Fibroblast of lung (primary cell): ENCODE measurements around the gene CABP1.

ENCODE experiments used
- CTCF ChIP-seq, 2 donors: IDR thresholded peaks in 1 of 2; conservative IDR thresholded peaks in 1 of 2; 1 replicate in 1 of 2; 2 replicates in 1 of 2; pipeline ENCODE4 v1.5.1; 2011 to 2012; ENCODE audit warnings: low read length in 2 of 2, control low read depth in 1 of 2, inconsistent platforms in 1 of 2, low read depth in 1 of 2, mild to moderate bottlenecking in 1 of 2
- EZH2 ChIP-seq: IDR thresholded peaks from 2 replicates; pipeline ENCODE4 v1.5.1; 2012; ENCODE audit warnings: low read length, control low read depth, mild to moderate bottlenecking; ENCODE audit errors: missing control alignments

GRCh38 chr12:120625557-120626419 is 14.6 kb upstream of the CABP1 start:
- peak in 1 of 2 donors; percentile 11 for TF ChIP-seq CTCF (conservative IDR thresholded peaks at IDR 0.05 in 1 of 2, IDR thresholded peaks at IDR 0.05 in 1 of 2; ENCODE audit: low read depth in 1 of 2, low read length in 2 of 2)
- no peak for TF ChIP-seq EZH2
